Hepatocyte (in vitro differentiated cells): ENCODE data around the gene KARS1. TPM values are rescaled to one million over a fixed set of nuclear protein-coding genes. Genes with fewer than 3 reads are reported as not detected.

Experiments used
- DNase-seq: peaks from one replicate; pipeline ENCODE4 v3.0.0-alpha.2; 2016; ENCODE audit warnings: low spot score
- H2AFZ ChIP-seq: fragments of 200-600 bp; sonication (generic); 2 replicates; pipeline ENCODE4 v1.6.0; 2016; ENCODE audit warnings: antibody characterized with exemption, mild to moderate bottlenecking
- H3K27ac ChIP-seq: fragments of 200-600 bp; sonication (generic); 2 replicates; pipeline ENCODE4 v1.5.1; 2016; ENCODE audit warnings: mild to moderate bottlenecking
- H3K27me3 ChIP-seq: fragments of 200-600 bp; sonication (generic); 2 replicates; pipeline ENCODE4 v1.6.1; 2016
- H3K36me3 ChIP-seq: fragments of 200-600 bp; sonication (generic); replicated peaks from 2 replicates; pipeline ENCODE4 v1.5.1; 2016; ENCODE audit warnings: low read depth; ENCODE audit not compliant: insufficient read depth
- H3K4me1 ChIP-seq: fragments of 200-600 bp; sonication (generic); 2 replicates; pipeline ENCODE4 v1.5.1; 2016; ENCODE audit warnings: mild to moderate bottlenecking, moderate library complexity; ENCODE audit not compliant: insufficient read depth
- H3K4me2 ChIP-seq: fragments of 200-600 bp; sonication (generic); 2 replicates; pipeline ENCODE4 v1.6.0; 2016
- H3K4me3 ChIP-seq: fragments of 200-600 bp; sonication (generic); 2 replicates; pipeline ENCODE4 v1.5.1; 2016; ENCODE audit warnings: mild to moderate bottlenecking
- H3K79me2 ChIP-seq: fragments of 200-600 bp; sonication (generic); 2 replicates; pipeline ENCODE4 v1.6.0; 2017; ENCODE audit warnings: mild to moderate bottlenecking
- H3K9me2 ChIP-seq: fragments of 200-600 bp; sonication (generic); replicated peaks from 2 replicates; pipeline ENCODE4 v1.6.0; 2017; ENCODE audit warnings: mild to moderate bottlenecking; ENCODE audit not compliant: insufficient read depth
- H3K9me3 ChIP-seq: fragments of 200-600 bp; sonication (generic); 2 replicates; pipeline ENCODE4 v1.5.1; 2016; ENCODE audit warnings: low read depth, mild to moderate bottlenecking
- H4K20me1 ChIP-seq: fragments of 200-600 bp; sonication (generic); 2 replicates; pipeline ENCODE4 v1.6.0; 2016; ENCODE audit warnings: mild to moderate bottlenecking; ENCODE audit not compliant: insufficient read depth, poor library complexity, severe bottlenecking
- CTCF ChIP-seq: fragments of 200-600 bp; sonication (generic); IDR thresholded peaks from 2 replicates; pipeline ENCODE4 v1.5.1; 2016; ENCODE audit warnings: antibody characterized with exemption, mild to moderate bottlenecking; ENCODE audit not compliant: poor library complexity
- EZH2 ChIP-seq: fragments of 200-600 bp; sonication (generic); IDR thresholded peaks from 2 replicates; pipeline ENCODE4 v1.6.1; 2016; ENCODE audit warnings: antibody characterized with exemption, mild to moderate bottlenecking, borderline replicate concordance
- EZH2phosphoT487 ChIP-seq: fragments of 200-600 bp; sonication (generic); IDR thresholded peaks from one replicate; pipeline ENCODE4 v1.6.1; 2018; ENCODE audit warnings: antibody characterized with exemption, mild to moderate bottlenecking, low read depth, moderate library complexity; ENCODE audit not compliant: unreplicated experiment, severe bottlenecking
- WGBS: methylation state at CpG from one replicate; pipeline ENCODE4 v1.1.6; 2016; ENCODE audit warnings: low lambda C conversion rate; ENCODE audit errors: missing lambda C conversion rate; 5-methylcytosine and 5-hydroxymethylcytosine counted together
- polyA plus RNA-seq: library from polyadenylated mRNA; unstranded; fragments of >200 nt; fragmentation: Nextera tagmentation; extraction: Ambion mirVana; gene quantifications from 2 replicates; pipeline ENCODE4 v1.2.1, GENCODE V29; 2016
- total RNA-seq: library from RNA; depleted of rRNA; stranded (reverse); fragments of >200 nt; gene quantifications from 2 replicates; pipeline ENCODE4 v1.2.3, GENCODE V29; 2014

KARS1 gene
- total and polyA plus RNA-seq, 2 experiments from 2014 or later: 112 to 120 TPM

- Histone ChIP-seq H3K4me1 (no peaks in the 10 kb centered on the region), H3K4me3 (no peak overlapping the region), H3K27me3 (no peaks in the 10 kb centered on the region), H3K79me2 (no peaks in the 10 kb centered on the region), H3K4me2 (no peak overlapping the region), H3K27ac (no peak overlapping the region), H2AFZ (no peak overlapping the region), H3K36me3 (no peaks in the 10 kb centered on the region), H4K20me1 (no peaks in the 10 kb centered on the region), H3K9me2 (no peaks in the 10 kb centered on the region), H3K9me3 (no peaks in the 10 kb centered on the region)
- WGBS: 95% methylated on average over 3 of the region's 3 CpGs
- TF ChIP-seq EZH2 (no peak), EZH2phosphoT487 (no peak), CTCF (no peak)
- no peak for DNase-seq
These were observed 63.4 kb downstream of the KARS1 start for GRCh38 chr16:75584108-75584507.

- Histone ChIP-seq H3K4me1 (no peaks in the 10 kb centered on the region), H3K27me3 (no peaks in the 10 kb centered on the region), H2AFZ (no peak overlapping the region), H3K9me3 (no peaks in the 10 kb centered on the region), H3K79me2 (no peaks in the 10 kb centered on the region), H3K9me2 (no peaks in the 10 kb centered on the region), H4K20me1 (peaks cover 6% of the 10 kb centered on the region), H3K36me3 (no peaks in the 10 kb centered on the region), H3K27ac (no peak overlapping the region), H3K4me3 (no peak overlapping the region), H3K4me2 (no peak overlapping the region)
- TF ChIP-seq EZH2phosphoT487: no peak
- no peak for TF ChIP-seq EZH2
- TF ChIP-seq CTCF: no peak
- 96% methylated on average over 7 of the region's 7 CpGs for WGBS
- DNase-seq: no peak
These were observed 68.1 kb downstream of the KARS1 start for GRCh38 chr16:75579281-75579834.

DNA sequence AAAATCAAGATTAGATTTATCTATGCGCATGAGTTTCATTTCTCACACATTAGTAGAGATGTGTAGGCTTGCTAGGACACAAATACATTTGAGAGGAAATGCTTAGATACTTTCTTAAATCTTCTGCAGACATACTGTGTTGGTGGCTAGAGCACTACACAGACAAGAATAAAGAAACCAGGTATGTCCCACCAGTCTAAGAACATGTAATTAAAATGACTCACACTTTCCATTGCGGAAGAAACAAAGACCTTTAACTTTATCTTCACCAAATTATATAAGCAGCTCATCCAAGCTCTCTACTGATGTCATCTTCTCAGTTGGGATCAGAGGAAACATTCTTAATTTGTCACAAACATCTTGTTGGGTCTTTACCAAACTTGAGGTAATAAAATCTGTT is 68.7 kb downstream of the KARS1 start:
- H3K9me3 ChIP-seq: no peaks in the 10 kb centered on the region
- no peaks in the 10 kb centered on the region for H3K27me3 ChIP-seq
- H2AFZ ChIP-seq: no peak overlapping the region
- no peaks in the 10 kb centered on the region for H3K36me3 ChIP-seq
- no peak for TF ChIP-seq EZH2
- no peak for TF ChIP-seq EZH2phosphoT487
- no peak for TF ChIP-seq CTCF
- H3K27ac ChIP-seq: no peak overlapping the region
- H3K9me2 ChIP-seq: no peaks in the 10 kb centered on the region
- H3K79me2 ChIP-seq: no peaks in the 10 kb centered on the region
- 92% methylated on average over 2 of the region's 2 CpGs for WGBS
- H3K4me2 ChIP-seq: no peak overlapping the region
- H3K4me1 ChIP-seq: no peaks in the 10 kb centered on the region
- H4K20me1 ChIP-seq: peaks cover 9% of the 10 kb centered on the region
- H3K4me3 ChIP-seq: no peak overlapping the region
- DNase-seq: no peak
